Measurements from ENCODE around the gene ZBTB12.

ZBTB12 gene

DNA sequence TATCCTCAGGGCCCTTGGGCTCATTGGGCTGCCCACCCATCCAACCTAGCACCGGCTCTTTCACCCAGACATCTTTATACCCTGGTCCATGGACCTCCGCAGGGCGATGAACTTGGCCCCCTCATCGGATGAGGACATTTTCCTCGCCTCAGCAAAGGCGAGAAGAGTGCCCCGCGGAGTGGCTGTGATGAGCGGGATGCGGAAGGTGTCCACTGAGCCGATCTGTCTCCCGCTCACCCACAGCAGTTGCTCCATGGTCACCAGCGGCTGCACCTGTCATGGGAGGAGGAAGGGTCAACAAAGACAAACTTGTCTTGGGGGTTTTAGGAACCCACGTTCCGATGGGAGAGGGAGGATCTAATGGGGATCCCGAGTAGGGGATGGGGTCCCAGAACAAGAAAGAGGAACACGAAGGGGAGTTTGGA, 40.0 kb downstream of the ZBTB12 start:
- TF ChIP-seq GATA3 (IDR thresholded peaks at IDR 0.05; ENCODE audit: low read depth, low read length) (no peak), GATA2 (IDR thresholded peaks at IDR 0.05; ENCODE audit: low read depth, low read length) (no peak)

DNA sequence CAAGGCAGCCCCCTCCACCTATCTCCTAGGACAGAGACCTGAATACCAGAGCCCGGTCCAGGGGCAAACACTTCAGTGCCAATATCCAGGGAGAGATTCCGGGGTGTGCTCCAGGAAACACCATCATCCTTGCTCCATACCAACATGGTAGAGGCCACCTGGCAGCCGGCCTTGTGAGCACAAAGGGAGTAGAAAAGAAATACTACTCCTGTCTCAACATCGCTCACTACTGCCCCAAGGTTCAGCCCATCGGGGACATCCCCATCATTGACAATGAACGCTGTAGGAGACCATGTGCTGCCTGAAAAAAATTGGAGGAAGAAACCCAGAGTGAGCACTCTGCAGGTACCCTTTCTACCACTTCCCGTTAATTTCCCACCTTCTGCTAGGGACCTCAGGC, 40.7 kb downstream of the ZBTB12 start:
- TF ChIP-seq GATA2 (IDR thresholded peaks at IDR 0.05; ENCODE audit: low read depth, low read length) (no peak), GATA3 (IDR thresholded peaks at IDR 0.05; ENCODE audit: low read depth, low read length) (no peak)

DNA sequence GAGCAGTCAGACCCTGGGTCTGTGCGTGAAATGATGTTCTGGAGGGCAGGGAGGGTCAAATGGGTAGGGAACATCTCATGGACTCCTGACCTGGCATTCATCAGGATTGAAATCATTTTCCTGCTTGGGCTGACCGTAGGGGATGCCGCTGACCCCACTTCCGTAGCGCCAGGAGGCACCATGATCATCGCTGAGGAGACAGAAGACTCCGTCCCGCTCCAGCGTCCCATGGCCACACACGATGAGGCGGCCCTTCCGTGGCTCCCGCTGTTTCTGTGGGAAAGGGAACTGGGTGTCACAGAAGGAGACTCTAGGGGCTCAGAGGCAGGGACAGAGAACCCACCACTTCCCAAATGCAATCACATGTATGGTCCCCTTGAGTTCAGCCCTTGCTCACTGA, 41.5 kb downstream of the ZBTB12 start:
- no peak for TF ChIP-seq GATA2 (IDR thresholded peaks at IDR 0.05; ENCODE audit: low read depth, low read length)
- no peak for TF ChIP-seq GATA3 (IDR thresholded peaks at IDR 0.05; ENCODE audit: low read depth, low read length)

DNA sequence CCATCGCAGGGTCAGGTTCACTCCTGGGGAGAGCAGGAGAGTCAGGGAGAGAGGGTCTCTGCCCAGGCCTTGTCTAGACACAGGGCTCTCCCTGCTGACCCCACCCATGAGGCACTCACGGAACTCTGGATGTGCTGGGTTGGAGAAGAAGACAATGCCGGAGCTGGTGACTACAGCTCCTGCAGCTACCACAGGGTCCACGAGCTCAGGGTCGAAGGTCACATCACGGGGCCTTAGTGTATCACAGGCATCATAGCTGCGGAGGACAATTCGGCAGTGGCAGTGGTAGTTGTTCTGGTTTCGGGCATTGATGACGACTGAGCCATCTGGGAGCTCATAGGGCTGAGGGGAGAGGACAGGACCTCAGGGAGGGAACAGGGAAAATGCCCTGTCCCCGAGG, 42.0 kb downstream of the ZBTB12 start:
- TF ChIP-seq GATA2 (IDR thresholded peaks at IDR 0.05; ENCODE audit: low read depth, low read length): no peak

DNA sequence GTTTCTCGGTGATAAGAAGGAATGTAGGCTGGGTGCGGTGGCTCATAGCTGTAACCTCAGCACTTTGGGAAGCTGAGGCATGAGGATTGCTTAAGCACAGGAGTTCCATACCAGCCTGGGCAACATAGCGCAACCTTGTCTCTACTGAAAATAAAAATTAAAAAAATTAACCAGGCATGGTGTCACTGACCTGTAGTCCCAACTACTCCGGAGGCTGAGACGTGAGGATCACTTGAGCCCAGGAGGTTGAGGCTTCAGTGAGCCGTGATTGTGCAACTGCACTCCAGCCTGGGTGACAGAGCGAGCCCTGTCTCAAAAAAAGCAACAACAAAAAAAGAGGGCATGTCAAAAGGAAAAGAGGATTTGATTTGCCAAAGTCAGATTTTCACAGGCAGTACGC, 43.2 kb downstream of the ZBTB12 start:
- no peak for TF ChIP-seq GATA2 (IDR thresholded peaks at IDR 0.05; ENCODE audit: low read depth, low read length)
- TF ChIP-seq GATA3 (IDR thresholded peaks at IDR 0.05; ENCODE audit: low read depth, low read length): no peak

DNA sequence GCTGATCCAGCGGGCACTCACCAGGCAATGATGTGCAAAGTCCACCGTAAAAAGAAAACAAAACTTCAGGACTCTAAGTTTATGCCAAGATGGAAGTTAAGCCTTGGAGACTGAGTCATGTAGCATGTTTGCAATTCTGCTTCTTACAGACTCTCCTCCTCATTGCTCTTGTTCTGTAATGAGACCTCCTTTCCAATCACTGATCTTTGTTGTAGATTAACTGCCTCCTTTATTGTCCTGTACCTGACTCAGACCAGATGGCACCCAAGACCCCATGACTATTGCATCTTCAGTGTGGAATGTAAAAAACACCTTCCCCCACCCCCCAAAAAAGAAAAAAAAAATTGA, 50.4 kb downstream of the ZBTB12 start:
- TF ChIP-seq GATA3 (IDR thresholded peaks at IDR 0.05; ENCODE audit: low read depth, low read length) (no peak), GATA2 (IDR thresholded peaks at IDR 0.05; ENCODE audit: low read depth, low read length) (no peak)

DNA sequence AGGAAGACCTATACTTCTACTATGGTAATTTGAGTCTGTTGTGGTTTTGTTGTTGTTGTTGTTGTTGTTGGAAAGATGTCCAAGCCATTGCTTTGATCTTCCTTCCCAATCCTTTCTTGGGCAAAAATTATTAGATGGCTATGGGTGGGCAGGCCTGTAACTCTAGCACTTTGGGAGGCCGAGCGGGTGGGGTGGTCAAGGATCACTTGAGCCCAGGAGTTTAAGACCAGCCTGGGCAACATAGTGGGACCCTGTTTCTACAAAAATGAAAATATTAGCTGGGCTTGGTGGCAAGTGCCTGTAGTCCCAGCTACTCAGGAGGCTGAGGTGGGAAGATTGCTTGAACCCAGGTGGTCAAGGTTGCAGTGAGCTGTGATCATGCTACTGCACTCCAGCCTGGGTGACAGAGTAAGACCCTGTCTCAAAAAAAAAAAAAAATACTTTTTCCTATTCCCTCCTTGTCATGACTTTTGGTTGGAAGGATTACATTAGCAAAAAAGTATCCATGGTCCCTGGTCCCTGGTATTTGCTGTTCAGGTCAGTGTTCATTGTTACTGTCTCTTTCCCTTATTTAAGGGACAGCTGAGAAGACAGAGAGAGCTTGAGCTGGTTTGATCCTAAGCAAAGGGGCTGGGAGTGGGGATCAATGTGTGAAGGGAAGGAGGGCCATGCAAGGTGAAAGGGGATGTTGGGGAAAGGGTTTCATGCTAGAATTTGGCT, 51.0 kb downstream of the ZBTB12 start:
- no peak for TF ChIP-seq GATA2 (IDR thresholded peaks at IDR 0.05; ENCODE audit: low read depth, low read length)
- no peak for TF ChIP-seq GATA3 (IDR thresholded peaks at IDR 0.05; ENCODE audit: low read depth, low read length)
